H9 (cell line): ENCODE measurements around the gene TNFRSF4. TPM values are rescaled to one million over a fixed set of nuclear protein-coding genes. Genes with fewer than 3 reads are reported as not detected.

Source experiments
- DNase-seq: peaks from one replicate; pipeline ENCODE4 v3.0.0-alpha.2; 2017
- H2AFZ ChIP-seq: one replicate; pipeline ENCODE4 v1.6.1; 2013; ENCODE audit warnings: mild to moderate bottlenecking, low read length, control low read depth, moderate library complexity
- H2AK5ac ChIP-seq: 2 replicates; pipeline ENCODE4 v1.6.1; 2013; ENCODE audit warnings: low read length, control low read depth, mixed read lengths; ENCODE audit not compliant: insufficient read length
- H2BK120ac ChIP-seq: one replicate; pipeline ENCODE4 v1.6.1; 2013; ENCODE audit warnings: low read depth, mild to moderate bottlenecking, low read length, control low read depth, inconsistent platforms; ENCODE audit not compliant: poor library complexity, severe bottlenecking
- H2BK12ac ChIP-seq: 2 replicates; pipeline ENCODE4 v1.6.1; 2013; ENCODE audit warnings: low read length, control low read depth, mixed read lengths, low read depth; ENCODE audit not compliant: insufficient read length
- H2BK15ac ChIP-seq: 2 replicates; pipeline ENCODE4 v1.6.1; 2013; ENCODE audit warnings: low read depth, low read length, control low read depth
- H2BK20ac ChIP-seq: one replicate; pipeline ENCODE4 v1.6.1; 2013; ENCODE audit warnings: low read depth, mild to moderate bottlenecking, low read length, control low read depth, inconsistent platforms; ENCODE audit not compliant: poor library complexity, severe bottlenecking
- H2BK5ac ChIP-seq: 2 replicates; pipeline ENCODE4 v1.6.1; 2013; ENCODE audit warnings: low read length, control low read depth, mixed read lengths; ENCODE audit not compliant: insufficient read length
- H3K14ac ChIP-seq: 2 replicates; pipeline ENCODE4 v1.6.1; 2013; ENCODE audit warnings: low read length, control low read depth; ENCODE audit not compliant: insufficient read depth
- H3K18ac ChIP-seq: 2 replicates; pipeline ENCODE4 v1.6.1; 2013; ENCODE audit warnings: low read depth, mild to moderate bottlenecking, mixed read lengths, low read length, control low read depth; ENCODE audit not compliant: insufficient read length
- H3K23ac ChIP-seq: 2 replicates; pipeline ENCODE4 v1.6.1; 2013; ENCODE audit warnings: low read length, control low read depth, mixed read lengths, low read depth; ENCODE audit not compliant: insufficient read length
- H3K23me2 ChIP-seq: 2 replicates; pipeline ENCODE4 v1.6.1; 2013; ENCODE audit warnings: low read depth, mild to moderate bottlenecking, mixed read lengths, low read length, control low read depth; ENCODE audit not compliant: insufficient read length, poor library complexity, severe bottlenecking
- H3K27ac ChIP-seq: 2 replicates; pipeline ENCODE4 v1.5.1; 2013; ENCODE audit warnings: low read length, control low read depth, mixed read lengths, low read depth; ENCODE audit not compliant: insufficient read length
- H3K27me3 ChIP-seq: 2 replicates; pipeline ENCODE4 v1.6.1; 2013; ENCODE audit warnings: low read length, control low read depth, inconsistent platforms; ENCODE audit not compliant: insufficient read depth
- H3K4ac ChIP-seq: 2 replicates; pipeline ENCODE4 v1.6.1; 2013; ENCODE audit warnings: low read depth, mild to moderate bottlenecking, control low read depth, inconsistent platforms, low read length, moderate library complexity
- H3K4me1 ChIP-seq: 2 replicates; pipeline ENCODE4 v1.6.1; 2013; ENCODE audit warnings: low read length, control low read depth, inconsistent platforms; ENCODE audit not compliant: insufficient read depth
- H3K4me2 ChIP-seq: 2 replicates; pipeline ENCODE4 v1.6.1; 2013; ENCODE audit warnings: low read length, control low read depth, mixed read lengths; ENCODE audit not compliant: insufficient read length, insufficient read depth
- H3K56ac ChIP-seq: 2 replicates; pipeline ENCODE4 v1.6.1; 2013; ENCODE audit warnings: low read depth, mild to moderate bottlenecking, mixed read lengths, low read length, control low read depth; ENCODE audit not compliant: insufficient read length
- H3K79me1 ChIP-seq: 2 replicates; pipeline ENCODE4 v1.6.1; 2013; ENCODE audit warnings: low read depth, mild to moderate bottlenecking, moderate library complexity, low read length, control low read depth, inconsistent platforms; ENCODE audit not compliant: insufficient read depth, poor library complexity, severe bottlenecking
- H3K79me2 ChIP-seq: 2 replicates; pipeline ENCODE4 v1.6.1; 2013; ENCODE audit warnings: low read length, control low read depth, inconsistent platforms; ENCODE audit not compliant: insufficient read depth
- H3K9ac ChIP-seq: 2 replicates; pipeline ENCODE4 v1.6.1; 2013; ENCODE audit warnings: low read length, control low read depth, mixed read lengths; ENCODE audit not compliant: insufficient read length; ENCODE audit errors: extremely low read depth
- H3K9me3 ChIP-seq: one replicate; pipeline ENCODE4 v1.6.1; 2013; ENCODE audit warnings: low read depth, low read length, inconsistent platforms; ENCODE audit not compliant: control insufficient read depth
- H3T11ph ChIP-seq: one replicate; pipeline ENCODE4 v1.6.1; 2013; ENCODE audit warnings: mild to moderate bottlenecking, low read length, control low read depth, inconsistent platforms
- H4K20me1 ChIP-seq: one replicate; pipeline ENCODE4 v1.6.1; 2013; ENCODE audit not compliant: control insufficient read depth, insufficient read length, insufficient read depth
- H4K5ac ChIP-seq: 2 replicates; pipeline ENCODE4 v1.6.1; 2013; ENCODE audit warnings: low read depth, mild to moderate bottlenecking, mixed read lengths, low read length, control low read depth; ENCODE audit not compliant: insufficient read length
- H4K8ac ChIP-seq: replicated peaks from 2 replicates; pipeline ENCODE4 v1.6.1; 2013; ENCODE audit warnings: low read length, control low read depth, mixed read lengths, low read depth; ENCODE audit not compliant: insufficient read length
- H4K91ac ChIP-seq: 2 replicates; pipeline ENCODE4 v1.6.1; 2013; ENCODE audit warnings: low read depth, mild to moderate bottlenecking, moderate library complexity, mixed read lengths, low read length, control low read depth; ENCODE audit not compliant: insufficient read length
- H3K27ac Mint-ChIP-seq, 3 experiments: 2 replicates in 2 of 3; 3 replicates in 1 of 3; pipeline ENCODE4 v1.8.0; 2020 to 2021; ENCODE audit warnings: mixed read lengths in 3 of 3, mild to moderate bottlenecking in 1 of 3, moderate library complexity in 1 of 3
- H3K27me3 Mint-ChIP-seq: 2 replicates; pipeline ENCODE4 v1.8.0; 2021; ENCODE audit warnings: low read depth, mild to moderate bottlenecking, moderate library complexity, mixed read lengths
- H3K36me3 Mint-ChIP-seq, 3 experiments: 2 replicates in 2 of 3; 3 replicates in 1 of 3; pipeline ENCODE4 v1.8.0; 2020 to 2021; ENCODE audit warnings: low read depth in 3 of 3, mixed read lengths in 3 of 3; ENCODE audit not compliant: insufficient read depth in 1 of 3
- H3K4me1 Mint-ChIP-seq, 2 experiments: 2 replicates each; pipeline ENCODE4 v1.8.0; 2020; ENCODE audit warnings: mixed read lengths in 2 of 2
- H3K4me3 Mint-ChIP-seq, 2 experiments: 2 replicates in 1 of 2; 3 replicates in 1 of 2; pipeline ENCODE4 v1.8.0; 2020 to 2021; ENCODE audit warnings: mild to moderate bottlenecking in 2 of 2, mixed read lengths in 2 of 2, moderate library complexity in 1 of 2
- H3K9me3 Mint-ChIP-seq, 2 experiments: 2 replicates in 1 of 2; 3 replicates in 1 of 2; pipeline ENCODE4 v1.8.0; 2020; ENCODE audit warnings: mild to moderate bottlenecking in 2 of 2, mixed read lengths in 2 of 2, moderate library complexity in 1 of 2
- CTCF ChIP-seq: fragments of 200-600 bp; sonication (generic); conservative IDR thresholded peaks from 3 replicates; pipeline ENCODE4 v1.8.0; 2021; ENCODE audit warnings: antibody characterized with exemption, mild to moderate bottlenecking
- WGBS: extraction: QIAGEN DNeasy Blood & Tissue Kit; methylation state at CpG from one replicate; pipeline ENCODE4 v1.1.7; 2013; ENCODE audit warnings: missing lambda C conversion rate, low lambda C conversion rate, mixed read lengths; ENCODE audit not compliant: insufficient read length; ENCODE audit errors: extremely low coverage; 5-methylcytosine and 5-hydroxymethylcytosine counted together
- total RNA-seq: library from RNA; stranded (reverse); gene quantifications from 2 replicates; pipeline ENCODE4 v1.2.1, GENCODE V29; 2021

The TNFRSF4 gene
- total RNA-seq, 1 experiment from 2014 or later, result 0.24 TPM

GRCh38 chr1:1245817-1246576, 32.0 kb upstream of the TNFRSF4 start:
- Mint-ChIP-seq H3K4me1 (peaks cover 0 to under 1% of the 10 kb centered on the region in 2 experiments; a peak in 1 of 4 replicates), H3K9me3 (no peaks in the 10 kb centered on the region), H3K4me3 (no peak overlapping the region), H3K27me3 (peaks cover 16% of the 10 kb centered on the region), H3K27ac (no peak overlapping the region), H3K36me3 (peaks cover 0 to 1% (median 0%) of the 10 kb centered on the region in 3 experiments; a peak in 1 of 7 replicates)
- Histone ChIP-seq H4K8ac (no peak overlapping the region), H3K79me1 (no peaks in the 10 kb centered on the region), H4K91ac (no peak overlapping the region), H2BK20ac (no peak overlapping the region), H3K27ac (no peak overlapping the region), H2BK12ac (no peak overlapping the region), H3K4me1 (no peaks in the 10 kb centered on the region), H4K20me1 (no peaks in the 10 kb centered on the region), H2BK15ac (no peak overlapping the region), H3K14ac (no peak overlapping the region), H3K4me2 (no peak overlapping the region), H3K4ac (no peak overlapping the region), H2AK5ac (no peak overlapping the region), H2BK5ac (no peak overlapping the region), H3K9me3 (no peaks in the 10 kb centered on the region), H3T11ph (no peak overlapping the region), H3K9ac (no peak overlapping the region), H4K5ac (no peak overlapping the region), H3K79me2 (no peaks in the 10 kb centered on the region), H3K18ac (no peak overlapping the region), H3K23me2 (no peaks in the 10 kb centered on the region), H3K23ac (no peak overlapping the region), H2AFZ (no peak overlapping the region), H3K27me3 (no peaks in the 10 kb centered on the region), H3K56ac (no peak overlapping the region), H2BK120ac (no peak overlapping the region)
- no CpG with 5 or more reads among the region's 45 CpGs for WGBS
- no peak for DNase-seq
- TF ChIP-seq CTCF, result no peak
